ENCODE results near the gene SIK2. TPM values are rescaled to one million over a fixed set of nuclear protein-coding genes. Genes with fewer than 3 reads are reported as not detected.

The SIK2 gene
- total RNA-seq, 2 donors from 2014 or later: 8.1 to 9.6 TPM

GRCh38 chr11:111778047-111778558 is 175.9 kb downstream of the SIK2 start:
- Mint-ChIP-seq H3K36me3 (ENCODE audit: low read depth) (no peaks in the 10 kb centered on the region), H3K4me1 (peaks cover 5% of the 10 kb centered on the region), H3K4me3 (no peak overlapping the region), H3K27ac (no peak overlapping the region), H3K27me3 (no peaks in the 10 kb centered on the region)
- no peaks in the 10 kb centered on the region for H3K9me3 ChIP-seq (ENCODE audit: control insufficient read depth, low read length, poor library complexity, severe bottlenecking)
- ATAC-seq (no peak), DNase-seq (no peak)

GRCh38 chr11:111779118-111779517 is 176.9 kb downstream of the SIK2 start:
- no peak for ATAC-seq
- no peak overlapping the region for H3K4me3 Mint-ChIP-seq
- no peaks in the 10 kb centered on the region for H3K9me3 ChIP-seq (ENCODE audit: control insufficient read depth, low read length, poor library complexity, severe bottlenecking)
- no peaks in the 10 kb centered on the region for H3K27me3 Mint-ChIP-seq
- DNase-seq: no peak
- H3K36me3 Mint-ChIP-seq (ENCODE audit: low read depth): no peaks in the 10 kb centered on the region
- peaks cover 5% of the 10 kb centered on the region for H3K4me1 Mint-ChIP-seq
- no peak overlapping the region for H3K27ac Mint-ChIP-seq

Other genes with a start within 250 kb of the SIK2 start
- gene POU2AF1, start 223.2 kb upstream of the SIK2 start, total RNA-seq: 10 to 100 TPM in 1 of 2 donors, 1 to 10 TPM in 1; 1.6 to 10.5 TPM
- gene BTG4, start 90.1 kb upstream of the SIK2 start, total RNA-seq: not detected
- not detected for gene HOATZ, start 87.7 kb upstream of the SIK2 start, total RNA-seq
- gene LAYN, start 61.7 kb upstream of the SIK2 start, total RNA-seq: 1 to 10 TPM in 1 of 2 donors, not detected in 1; 1.4 TPM
- gene PPP2R1B, start 163.9 kb downstream of the SIK2 start, total RNA-seq: 10 to 100 TPM; 26.4 to 32.0 TPM